Activated CD4-positive, alpha-beta T cell treated with anti-CD3 and anti-CD28 coated beads, Interleukin-2, amount 50 U/mL, for 24 hours (primary cell): Measurements from ENCODE around the gene PIP5K1A.

Source experiments
- DNase-seq, 2 donors: peaks; one replicate each; pipeline ENCODE4 v3.0.0-alpha.2; 2020; ENCODE audit warnings: low read depth in 1 of 2, low spot score in 1 of 2

PIP5K1A gene

GRCh38 chr1:151288502-151288901, 90.2 kb downstream of the PIP5K1A start:
- no peak for DNase-seq

DNA sequence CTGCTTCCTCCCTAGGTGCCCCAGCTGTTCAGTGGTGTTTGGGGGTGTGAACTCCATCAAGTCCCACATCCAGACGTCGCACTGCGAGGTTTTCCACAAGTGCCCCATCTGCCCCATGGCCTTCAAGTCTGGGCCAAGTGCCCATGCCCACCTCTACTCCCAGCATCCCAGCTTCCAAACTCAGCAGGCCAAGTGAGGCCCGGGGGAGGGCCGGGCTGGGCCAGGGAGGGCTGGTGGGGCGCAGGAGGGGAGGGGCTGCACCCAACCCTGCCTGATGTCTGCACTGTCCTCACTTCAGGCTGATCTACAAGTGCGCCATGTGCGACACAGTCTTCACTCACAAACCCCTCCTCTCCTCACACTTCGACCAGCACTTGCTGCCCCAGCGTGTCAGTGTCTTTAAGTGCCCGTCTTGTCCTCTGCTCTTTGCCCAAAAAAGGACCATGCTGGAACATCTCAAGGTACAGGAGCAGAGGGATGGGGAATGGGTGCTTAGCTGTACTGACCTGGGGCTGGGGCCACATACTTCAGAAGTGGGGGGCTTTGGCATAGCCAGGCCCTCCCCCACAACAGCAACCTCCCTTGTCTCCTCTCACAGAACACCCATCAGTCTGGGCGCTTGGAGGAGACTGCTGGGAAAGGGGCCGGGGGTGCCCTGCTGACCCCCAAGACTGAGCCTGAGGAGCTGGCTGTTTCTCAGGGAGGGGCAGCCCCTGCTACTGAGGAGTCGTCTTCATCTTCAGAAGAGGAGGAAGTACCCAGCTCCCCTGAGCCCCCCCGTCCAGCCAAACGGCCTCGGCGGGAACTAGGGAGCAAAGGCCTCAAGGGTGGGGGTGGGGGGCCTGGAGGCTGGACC, 91.0 kb downstream of the PIP5K1A start:
- DNase-seq: no peak

DNA sequence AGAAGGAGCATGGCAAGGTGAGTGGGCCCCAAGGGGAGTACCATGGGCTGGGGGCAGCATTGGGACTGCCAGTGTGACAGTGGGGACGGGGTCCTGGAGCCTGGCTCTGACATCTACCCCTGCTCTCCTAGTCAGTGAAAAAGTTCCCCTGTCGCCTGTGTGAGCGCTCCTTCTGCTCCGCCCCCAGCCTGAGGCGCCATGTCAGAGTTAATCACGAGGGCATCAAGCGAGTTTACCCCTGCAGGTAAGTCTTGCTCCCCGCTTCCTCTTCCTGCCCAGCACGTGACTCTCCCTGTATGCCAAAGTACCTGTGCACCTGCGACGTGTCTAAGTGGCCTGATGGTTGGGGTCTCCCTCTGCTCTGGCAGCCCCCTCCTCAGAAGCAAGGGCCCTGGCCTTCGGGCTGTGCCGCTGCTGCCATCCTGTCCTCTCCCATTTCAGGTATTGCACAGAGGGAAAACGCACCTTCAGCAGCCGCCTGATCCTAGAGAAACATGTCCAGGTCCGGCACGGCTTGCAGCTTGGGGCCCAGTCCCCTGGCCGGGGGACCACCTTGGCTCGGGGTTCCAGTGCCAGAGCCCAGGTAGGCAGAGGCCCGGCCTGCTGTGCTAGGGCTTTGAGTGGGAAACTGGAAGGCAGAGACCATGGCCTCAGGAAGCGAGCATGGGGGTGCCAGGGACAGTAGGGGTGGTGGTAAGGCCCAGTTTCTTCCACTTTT, 91.8 kb downstream of the PIP5K1A start:
- no peak for DNase-seq

- no peak for DNase-seq
Measured at GRCh38 chr1:151290709-151291303, 92.5 kb downstream of the PIP5K1A start.

GRCh38 chr1:151292207-151293030, 94.1 kb downstream of the PIP5K1A start:
- no peak for DNase-seq

- DNase-seq: no peak
Measured at GRCh38 chr1:151293093-151293492, 94.7 kb downstream of the PIP5K1A start.

DNA sequence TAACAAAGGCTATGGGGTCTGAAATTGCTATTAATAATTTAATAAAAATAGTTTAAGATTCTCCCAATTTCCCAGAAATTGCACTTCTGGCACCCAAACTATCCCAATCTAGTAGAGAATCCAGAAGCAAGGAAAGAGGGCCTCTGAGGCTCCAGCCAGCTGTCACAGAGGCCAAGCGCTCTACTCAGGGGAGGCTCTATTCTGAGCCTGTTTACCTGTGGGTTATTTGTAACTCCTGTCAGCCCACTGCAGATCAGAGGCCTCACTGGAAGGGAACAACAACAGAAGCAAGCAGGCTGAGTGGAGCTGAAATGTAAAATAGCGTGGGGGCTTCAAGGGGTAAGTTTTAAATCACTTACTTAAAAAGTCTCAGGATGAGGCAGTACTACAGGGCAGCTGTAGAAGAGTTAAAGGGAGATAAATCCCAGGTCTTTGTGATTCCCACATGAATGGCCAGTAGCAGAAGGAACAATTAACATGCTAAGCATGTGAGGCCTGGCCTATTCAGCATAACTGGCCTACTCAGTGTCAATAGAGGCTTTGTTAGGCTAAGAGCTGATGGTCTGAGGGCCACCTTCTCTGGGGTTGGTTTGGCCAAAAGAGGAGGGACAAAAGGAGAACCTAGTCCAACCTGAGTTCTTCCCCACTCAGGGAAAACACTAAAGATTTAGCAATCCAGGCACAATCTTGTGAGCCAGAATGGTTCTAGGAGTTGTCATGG, 96.5 kb downstream of the PIP5K1A start:
- DNase-seq: no peak
